Activated naive CD4-positive, alpha-beta T cell treated with anti-CD3 and anti-CD28 coated beads, Interleukin-2, amount 50 U/mL, for 72 hours (primary cell): ENCODE results near the gene SSTR5. TPM values are rescaled to one million over a fixed set of nuclear protein-coding genes. Genes with fewer than 3 reads are reported as not detected.
A peak's percentile ranks its signal among the peaks of the same experiment; 100 is the strongest.
"Not testable (repeated sequence)": the region's sequence is repeated elsewhere in the genome, so short reads cannot be mapped to it uniquely, and the experiment has no call there.

Experiments used
- ATAC-seq, 2 donors: fragments of 150-1000 bp; cut with Tn5 transposase; 2 replicates each; pipeline ENCODE4 v1.10.0; 2021; ENCODE audit warnings: mild to moderate bottlenecking in 2 of 2, moderate library complexity in 2 of 2
- DNase-seq, 2 donors: peaks; one replicate each; pipeline ENCODE4 v3.0.0; 2021 to 2022; ENCODE audit warnings: low spot score in 2 of 2
- H3K27ac Mint-ChIP-seq, 2 donors: one replicate each; pipeline ENCODE4 v1.8.0; 2022; ENCODE audit warnings: mild to moderate bottlenecking in 2 of 2, mixed read lengths in 2 of 2
- H3K36me3 Mint-ChIP-seq, 2 donors: one replicate each; pipeline ENCODE4 v1.8.0; 2022; ENCODE audit warnings: mixed read lengths in 2 of 2
- H3K9me3 Mint-ChIP-seq, 2 donors: one replicate each; pipeline ENCODE4 v1.8.0; 2022; ENCODE audit warnings: mixed read lengths in 2 of 2
- total RNA-seq, 2 donors: library from RNA; stranded (reverse); gene quantifications; one replicate each; pipeline ENCODE4 v1.2.3, GENCODE V29; 2022

Gene SSTR5
- total RNA-seq, 2 donors from 2014 or later, result not detected

- Mint-ChIP-seq H3K36me3 (peaks cover 15% of the 10 kb centered on the region in 2 donors), H3K9me3 (peaks cover 8 to 12% of the 10 kb centered on the region in 2 donors), H3K27ac (no peak overlapping the region)
- ATAC-seq (no peak), DNase-seq (no peak)
These were observed 17.5 kb downstream of the SSTR5 start for GRCh38 chr16:1089822-1090619.

- DNase-seq (no peak), ATAC-seq (no peak)
- Mint-ChIP-seq H3K27ac (no peak overlapping the region), H3K9me3 (peaks cover 0 to 4% of the 10 kb centered on the region in 2 donors), H3K36me3 (peaks cover 6% of the 10 kb centered on the region in 2 donors)
These were observed 18.4 kb downstream of the SSTR5 start for GRCh38 chr16:1090620-1091587.

GRCh38 chr16:1091992-1092552 is 19.5 kb downstream of the SSTR5 start:
- peaks cover 6% of the 10 kb centered on the region in 2 donors for H3K36me3 Mint-ChIP-seq
- DNase-seq (no peak), ATAC-seq (no peak)
- peak overlapping the region in 1 of 2 donors; percentile 40 for H3K27ac Mint-ChIP-seq
- peaks cover 0 to 4% of the 10 kb centered on the region in 2 donors for H3K9me3 Mint-ChIP-seq

- not testable (repeated sequence) for H3K9me3 Mint-ChIP-seq, H3K27ac Mint-ChIP-seq, ATAC-seq, DNase-seq, H3K36me3 Mint-ChIP-seq
These were observed 20.2 kb downstream of the SSTR5 start for GRCh38 chr16:1092685-1093283.

GRCh38 chr16:1093284-1094123 is 21.0 kb downstream of the SSTR5 start:
- H3K27ac Mint-ChIP-seq, result no peak overlapping the region
- peaks cover 6% of the 10 kb centered on the region in 2 donors for H3K36me3 Mint-ChIP-seq
- ATAC-seq (peak in 1 of 2 donors; percentile 73), DNase-seq (peak in 1 of 2 donors; percentile 52)
- peaks cover 0 to 4% of the 10 kb centered on the region in 2 donors for H3K9me3 Mint-ChIP-seq

- ATAC-seq, result peak in 1 of 2 donors; percentile 15
- no peak for DNase-seq
- peaks cover 6% of the 10 kb centered on the region in 2 donors for H3K36me3 Mint-ChIP-seq
- H3K27ac Mint-ChIP-seq, result no peak overlapping the region
- H3K9me3 Mint-ChIP-seq, result peaks cover 0 to 4% of the 10 kb centered on the region in 2 donors
These were observed 21.6 kb downstream of the SSTR5 start for GRCh38 chr16:1094124-1094479.

- peaks cover 6% of the 10 kb centered on the region in 2 donors for H3K36me3 Mint-ChIP-seq
- no peak overlapping the region for H3K27ac Mint-ChIP-seq
- H3K9me3 Mint-ChIP-seq, result peaks cover 0 to 4% of the 10 kb centered on the region in 2 donors
- DNase-seq (no peak), ATAC-seq (no peak)
These were observed 22.3 kb downstream of the SSTR5 start for GRCh38 chr16:1094601-1095449.

GRCh38 chr16:1095450-1096168 is 23.1 kb downstream of the SSTR5 start:
- DNase-seq, result no peak
- H3K9me3 Mint-ChIP-seq, result peaks cover 0 to 4% of the 10 kb centered on the region in 2 donors
- peaks cover 6% of the 10 kb centered on the region in 2 donors for H3K36me3 Mint-ChIP-seq
- ATAC-seq, result no peak
- no peak overlapping the region for H3K27ac Mint-ChIP-seq

- Mint-ChIP-seq H3K27ac (no peak within 1 kb of the TSS), H3K36me3 (peaks cover 6% of the 10 kb centered on the region in 2 donors)
These were observed 23.9 kb downstream of the SSTR5 start, which contains the start of gene C1QTNF8 for GRCh38 chr16:1096169-1097082. Gene C1QTNF8 (minus strand): TSS chr16:1096244. CDS start chr16:1094922, 1,322 bp downstream.

GRCh38 chr16:1097156-1097555 is 24.6 kb downstream of the SSTR5 start:
- Mint-ChIP-seq H3K27ac (no peak overlapping the region), H3K9me3 (peaks cover 0 to 1% of the 10 kb centered on the region in 2 donors), H3K36me3 (peaks cover 2% of the 10 kb centered on the region in 2 donors)
- no peak for DNase-seq
- no peak for ATAC-seq

More at GRCh38 chr16:1096169-1097082, 23.9 kb downstream of the SSTR5 start, which contains the start of gene C1QTNF8:
- ATAC-seq (no peak), DNase-seq (no peak)
- peaks cover 0 to 4% of the 10 kb centered on the region in 2 donors for H3K9me3 Mint-ChIP-seq

- DNase-seq (no peak), ATAC-seq (no peak)
- no peaks in the 10 kb centered on the region for H3K36me3 Mint-ChIP-seq
These were observed 25.3 kb downstream of the SSTR5 start for GRCh38 chr16:1097800-1098199.

GRCh38 chr16:1098266-1098991 is 25.9 kb downstream of the SSTR5 start:
- H3K9me3 Mint-ChIP-seq, result no peaks in the 10 kb centered on the region
- ATAC-seq, result no peak

More at GRCh38 chr16:1097800-1098199, 25.3 kb downstream of the SSTR5 start:
- Mint-ChIP-seq H3K27ac (no peak overlapping the region), H3K9me3 (no peaks in the 10 kb centered on the region)

More at GRCh38 chr16:1098266-1098991, 25.9 kb downstream of the SSTR5 start:
- no peaks in the 10 kb centered on the region for H3K36me3 Mint-ChIP-seq
- no peak overlapping the region for H3K27ac Mint-ChIP-seq
- no peak for DNase-seq
